Brain microvascular endothelial cell (primary cell): ENCODE measurements around the gene CD47.

Experiments used
- DNase-seq: peaks from one replicate; pipeline ENCODE4 v3.0.0-alpha.2; 2020
- H3K27ac ChIP-seq: fragments of 250-450 bp; sonication (Bioruptor Pico); 2 replicates; pipeline ENCODE4 v1.5.1; 2020; ENCODE audit warnings: mild to moderate bottlenecking, moderate library complexity
- H3K27me3 ChIP-seq: fragments of 250-450 bp; sonication (Bioruptor Pico); replicated peaks from 2 replicates; pipeline ENCODE4 v1.5.1; 2020; ENCODE audit warnings: mild to moderate bottlenecking
- H3K36me3 ChIP-seq: fragments of 250-450 bp; sonication (Bioruptor Pico); replicated peaks from 2 replicates; pipeline ENCODE4 v1.5.1; 2020; ENCODE audit warnings: mild to moderate bottlenecking
- H3K4me3 ChIP-seq: 2 replicates; pipeline ENCODE4 v1.5.1; 2011; ENCODE audit warnings: low read depth, mild to moderate bottlenecking, control low read depth, low read length, moderate library complexity
- CTCF ChIP-seq: IDR thresholded peaks from 2 replicates; pipeline ENCODE4 v1.5.1; 2011; ENCODE audit warnings: low read depth, mild to moderate bottlenecking, moderate library complexity, low read length, control low read depth, inconsistent platforms; ENCODE audit errors: missing control alignments
- in situ Hi-C: cut with HindIII; loops from 2 replicates; pipeline ENCODE4 v1.10.0; 2017; ENCODE audit warnings: low sequenced_read_pairs, low pct_ligation_motif_present

CD47 gene

GRCh38 chr3:108133048-108133369, 42.2 kb upstream of the CD47 start:
- Histone ChIP-seq H3K27ac (no peak overlapping the region), H3K27me3 (no peaks in the 10 kb centered on the region), H3K4me3 (no peak overlapping the region), H3K36me3 (no peaks in the 10 kb centered on the region)
- no peak for DNase-seq
- TF ChIP-seq CTCF: no peak
- in situ Hi-C loops: no loop called here

GRCh38 chr3:108131475-108132134, 40.8 kb upstream of the CD47 start:
- H3K27ac ChIP-seq: no peak overlapping the region
- no peak overlapping the region for H3K4me3 ChIP-seq
- no peak for TF ChIP-seq CTCF
- no peak for DNase-seq
- no peaks in the 10 kb centered on the region for H3K27me3 ChIP-seq
- no peaks in the 10 kb centered on the region for H3K36me3 ChIP-seq
- in situ Hi-C loops: no loop called here

GRCh38 chr3:108130701-108131474, 40.1 kb upstream of the CD47 start:
- Histone ChIP-seq H3K27ac (no peak overlapping the region), H3K36me3 (no peaks in the 10 kb centered on the region), H3K4me3 (no peak overlapping the region), H3K27me3 (no peaks in the 10 kb centered on the region)
- in situ Hi-C loops: no loop called here
- no peak for TF ChIP-seq CTCF
- DNase-seq: peak; percentile 55

- no peak for DNase-seq
- Histone ChIP-seq H3K27me3 (no peaks in the 10 kb centered on the region), H3K4me3 (no peak overlapping the region), H3K27ac (no peak overlapping the region), H3K36me3 (no peaks in the 10 kb centered on the region)
- in situ Hi-C loops: no loop called here
- TF ChIP-seq CTCF: no peak
These were observed 39.4 kb upstream of the CD47 start for GRCh38 chr3:108130236-108130635.

- in situ Hi-C loops: no loop called here
- Histone ChIP-seq H3K27ac (no peak overlapping the region), H3K4me3 (no peak overlapping the region), H3K27me3 (no peaks in the 10 kb centered on the region), H3K36me3 (no peaks in the 10 kb centered on the region)
- TF ChIP-seq CTCF: no peak
- DNase-seq: no peak
These were observed 36.6 kb upstream of the CD47 start for GRCh38 chr3:108127301-108127988.
